Endothelial cell of umbilical vein (primary cell): ENCODE data around the gene PI4KB.

Experiments used
- CTCF ChIP-seq, 2 donors: IDR thresholded peaks; 1 replicate in 1 of 2; 2 replicates in 1 of 2; pipeline ENCODE4 v1.5.1; 2011; ENCODE audit warnings: low read length in 2 of 2, mild to moderate bottlenecking in 2 of 2, moderate library complexity in 2 of 2, control low read depth in 1 of 2, inconsistent platforms in 1 of 2, low read depth in 1 of 2; ENCODE audit not compliant: insufficient read depth in 1 of 2; ENCODE audit errors: extremely low read depth in 1 of 2
- EZH2 ChIP-seq: IDR thresholded peaks from 2 replicates; pipeline ENCODE4 v1.6.1; 2012; ENCODE audit warnings: borderline replicate concordance, low read depth, mild to moderate bottlenecking, moderate library complexity, low read length, inconsistent platforms; ENCODE audit not compliant: severe bottlenecking
- MAX ChIP-seq: IDR thresholded peaks from 2 replicates; pipeline ENCODE4 v1.6.1; 2011; ENCODE audit not compliant: insufficient read depth, insufficient read length

- TF ChIP-seq EZH2 (no peak), MAX (no peak), CTCF (IDR thresholded peaks at IDR 0.05; ENCODE audit: extremely low read depth in 1 of 2, insufficient read depth in 1 of 2, low read depth in 1 of 2, low read length in 2 of 2) (no peak)
Measured at GRCh38 chr1:151325231-151325630, 2.0 kb downstream of the PI4KB start.
